AML-193 (cell line): Measurements from ENCODE around the gene C16orf87.
A peak's percentile ranks its signal among the peaks of the same experiment; 100 is the strongest.
"Not testable (repeated sequence)": the region's sequence is repeated elsewhere in the genome, so short reads cannot be mapped to it uniquely, and the experiment has no call there.

Experiments used
- DNase-seq, 2 experiments: peaks; one replicate each; lab custom pipeline; 2025; lab: John Stamatoyannopoulos, UW

The C16orf87 gene, protein sequence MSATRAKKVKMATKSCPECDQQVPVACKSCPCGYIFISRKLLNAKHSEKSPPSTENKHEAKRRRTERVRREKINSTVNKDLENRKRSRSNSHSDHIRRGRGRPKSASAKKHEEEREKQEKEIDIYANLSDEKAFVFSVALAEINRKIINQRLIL

DNA sequence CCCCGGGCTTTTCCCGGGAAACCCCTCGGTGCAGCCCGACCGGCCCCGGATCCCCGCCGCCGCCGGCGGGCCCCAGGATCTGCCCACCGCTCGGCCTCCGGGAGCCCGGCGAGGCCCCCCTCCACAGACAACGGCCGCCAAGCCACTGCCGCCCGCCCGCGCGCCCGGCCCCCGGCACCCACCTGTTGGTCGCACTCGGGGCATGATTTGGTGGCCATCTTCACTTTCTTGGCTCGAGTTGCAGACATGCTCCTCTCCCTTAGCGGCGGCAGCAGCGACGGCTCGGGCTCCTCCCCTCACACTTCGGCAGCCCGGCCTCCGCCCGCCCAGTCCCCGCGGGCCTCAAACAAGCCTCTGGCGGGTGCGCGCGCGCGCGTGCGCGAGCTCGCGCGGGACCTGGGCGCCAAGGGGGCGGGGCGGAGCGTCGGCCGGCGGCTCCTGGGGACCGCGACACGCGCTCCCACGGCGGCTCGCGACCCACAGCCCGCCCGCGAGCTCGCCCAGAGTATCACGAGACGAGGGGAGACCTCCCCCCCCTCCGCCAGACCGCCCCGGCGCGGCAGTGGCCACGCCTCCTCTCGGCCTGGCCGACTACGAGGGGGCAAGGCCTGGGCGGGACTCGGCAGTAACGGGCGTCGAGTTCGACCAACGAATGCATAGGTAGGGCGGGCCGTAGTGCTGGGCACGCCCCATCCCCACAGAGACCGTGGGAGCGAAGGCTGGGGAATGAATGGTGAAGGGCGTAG lies at the start of gene C16orf87:
TSS of gene C16orf87 (minus strand) at position 279 of the 746 bp plus-strand sequence. CDS start at position 248, 31 bp downstream.
- DNase-seq: peak; percentile 91

DNA sequence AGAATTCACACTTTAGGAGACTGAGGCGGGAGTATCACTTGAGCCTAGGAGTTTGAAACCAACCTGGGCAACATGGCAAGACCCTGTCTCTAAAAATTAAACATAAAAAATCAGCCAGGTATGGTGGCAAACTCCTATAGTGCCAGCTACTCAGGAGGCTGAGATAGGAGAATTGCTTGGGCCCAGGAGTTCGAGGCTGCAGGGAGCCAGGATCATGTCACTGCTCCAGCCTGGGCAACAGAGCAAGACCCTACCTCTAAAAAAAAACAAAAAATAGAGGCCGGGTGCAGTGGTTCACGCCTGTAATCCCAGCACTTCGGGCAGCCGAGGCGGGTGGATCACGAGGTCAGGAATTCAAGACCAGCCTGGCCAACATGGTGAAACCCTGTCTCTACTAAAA lies 44.3 kb upstream of the C16orf87 start:
- DNase-seq: no peak

DNA sequence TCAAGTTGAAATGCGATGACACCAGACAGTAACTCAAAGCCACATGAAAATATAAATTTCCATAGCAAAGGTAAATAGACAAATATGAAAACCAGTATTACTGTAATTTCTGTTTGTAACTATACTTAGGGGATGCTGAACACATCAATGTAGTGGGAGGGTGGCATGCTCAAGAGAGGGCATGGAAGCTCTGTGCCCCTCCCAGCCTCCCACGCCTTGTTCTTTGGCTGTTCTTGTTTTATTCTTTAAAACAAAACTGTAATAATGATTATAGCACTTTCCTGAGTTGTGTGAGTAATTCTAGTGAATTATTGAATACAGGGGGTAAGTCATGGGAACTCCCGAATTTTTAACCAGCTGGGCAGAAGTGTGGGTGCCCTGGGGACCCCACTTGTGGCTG lies 42.2 kb upstream of the C16orf87 start:
- no peak for DNase-seq

DNA sequence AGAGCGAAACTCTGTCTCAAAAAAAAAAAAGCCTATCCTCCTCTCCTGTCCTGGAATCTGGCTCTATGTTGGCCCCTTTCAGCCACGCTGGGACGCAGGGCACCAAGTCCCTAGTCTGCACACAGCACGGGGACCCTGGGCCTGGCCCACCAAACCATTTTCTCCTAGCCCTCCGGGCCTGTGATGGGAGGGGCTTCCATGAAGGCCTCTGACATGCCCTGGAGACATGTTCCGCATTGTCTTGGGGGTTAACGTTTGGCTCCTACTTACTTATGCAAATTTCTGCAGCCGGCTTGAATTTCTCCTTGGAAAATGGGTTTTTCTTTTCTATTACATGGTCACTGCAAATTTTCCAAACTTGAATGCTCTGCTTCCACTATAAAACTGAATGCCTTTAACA lies 40.6 kb upstream of the C16orf87 start:
- no peak for DNase-seq

DNA sequence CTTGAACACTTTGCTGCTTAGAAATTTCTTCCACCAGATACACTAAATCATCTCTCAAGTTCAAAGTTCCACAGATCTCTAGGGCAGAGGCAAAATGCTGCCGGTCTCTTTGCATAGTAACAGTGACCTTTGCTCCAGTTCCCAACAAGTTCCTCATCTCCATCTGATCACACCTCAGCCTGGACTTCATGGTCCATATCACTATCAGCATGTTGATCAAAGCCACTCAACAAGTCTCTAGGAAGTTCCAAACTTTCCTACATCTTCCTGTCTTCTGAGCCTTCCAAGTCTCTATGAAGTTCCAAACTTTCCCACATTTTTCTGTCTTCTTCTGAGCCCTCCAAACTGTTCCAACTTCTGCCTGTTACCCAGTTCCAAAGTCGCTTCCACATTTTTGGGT lies 37.9 kb upstream of the C16orf87 start:
- DNase-seq: not testable (repeated sequence)

DNA sequence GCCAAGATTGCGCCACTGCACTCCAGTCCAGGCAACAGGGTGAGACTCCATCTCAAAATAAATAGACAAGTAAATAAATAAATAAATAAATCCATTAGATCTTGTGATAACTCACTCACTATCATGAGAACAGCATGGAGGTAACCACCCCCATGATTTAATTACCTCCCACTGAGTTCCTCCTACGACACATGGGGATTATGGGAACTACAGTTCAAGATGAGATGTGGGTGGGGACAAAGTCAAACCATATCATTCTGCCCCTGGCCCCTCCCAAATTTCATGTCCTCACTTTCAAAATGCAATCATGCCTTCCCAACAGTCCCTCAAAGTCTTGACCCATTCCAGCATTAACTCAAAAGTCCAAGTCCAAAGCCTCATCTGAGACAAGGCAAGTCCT lies 36.5 kb upstream of the C16orf87 start:
- not testable (repeated sequence) for DNase-seq

DNA sequence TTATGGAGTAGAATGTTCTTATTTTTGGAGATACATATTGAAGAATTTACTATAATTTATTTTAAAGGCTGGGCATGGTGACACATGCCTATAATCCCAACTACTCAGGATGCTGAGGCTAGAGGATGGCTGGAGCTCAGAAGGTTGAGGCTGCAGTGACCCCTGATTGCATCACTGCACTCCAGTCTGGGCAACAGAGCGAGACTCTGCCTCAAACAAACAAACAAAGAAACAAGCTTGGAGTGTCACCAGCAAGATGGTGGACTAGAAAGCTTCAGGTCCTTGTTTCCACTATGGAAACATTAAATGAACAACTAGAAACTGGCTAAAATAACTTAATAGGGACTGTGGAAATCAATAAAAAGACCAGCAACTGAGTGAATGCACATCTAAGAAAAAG lies 35.3 kb upstream of the C16orf87 start:
- DNase-seq: no peak

DNA sequence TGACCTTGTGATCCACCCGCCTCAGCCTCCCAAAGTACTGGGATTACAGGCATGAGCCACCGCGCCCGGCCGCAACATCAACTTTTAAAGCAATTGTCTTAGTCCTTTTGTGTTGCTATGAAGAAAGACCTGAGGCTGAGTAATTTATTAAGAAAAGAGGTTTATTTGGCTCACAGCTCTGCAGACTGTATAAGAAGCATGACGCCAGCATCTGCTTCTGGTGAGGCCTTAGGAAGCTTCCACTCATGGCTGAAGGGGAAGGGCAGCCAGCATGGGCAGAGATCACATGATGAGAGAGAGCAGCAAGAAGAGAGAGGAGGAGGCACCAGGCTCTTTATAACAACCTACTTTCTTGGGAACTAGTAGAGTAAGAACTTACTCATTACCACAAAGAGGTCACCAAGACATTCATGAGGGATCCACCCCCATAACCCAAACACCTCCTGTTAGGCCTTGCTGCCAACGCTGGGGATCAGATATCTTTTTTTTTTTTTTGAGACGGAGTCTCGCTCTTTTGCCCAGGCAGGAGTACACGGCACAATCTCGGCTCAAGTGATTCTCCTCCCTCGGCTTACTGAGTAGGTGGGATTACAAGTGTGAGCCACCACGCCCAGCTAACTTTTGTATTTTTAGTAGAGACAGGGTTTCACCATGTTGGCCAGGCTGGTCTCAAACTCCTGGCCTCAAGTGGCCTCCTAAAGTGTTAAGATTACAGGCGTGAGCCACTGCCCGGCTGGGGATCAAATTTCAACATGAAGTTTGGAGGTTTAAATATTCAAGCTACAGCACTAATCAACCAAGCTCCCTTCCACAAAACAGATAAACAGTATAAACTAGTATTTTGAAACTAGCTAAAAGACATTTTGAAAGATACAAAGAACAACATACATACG lies 31.8 kb upstream of the C16orf87 start:
- DNase-seq: no peak

DNA sequence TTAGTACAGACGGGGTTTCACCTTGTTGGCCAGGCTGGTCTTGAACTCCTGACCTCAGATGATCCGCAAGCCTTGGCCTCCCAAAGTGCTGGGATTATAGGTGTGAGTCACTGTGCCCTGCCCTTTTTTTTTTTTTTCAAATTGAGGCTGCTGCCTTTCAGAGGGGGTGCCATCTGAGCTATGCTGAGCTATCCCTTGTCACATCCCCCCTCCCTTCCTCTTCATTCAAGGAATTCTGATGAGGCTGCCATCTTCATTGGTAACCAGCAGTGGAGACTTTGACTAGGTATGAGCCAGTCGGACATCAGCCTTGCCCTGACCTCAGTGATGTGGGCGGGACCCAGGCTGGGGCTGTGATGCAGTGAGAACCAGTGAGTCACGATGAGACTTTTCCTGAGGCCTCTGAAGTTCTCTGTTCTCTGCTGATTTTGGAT lies 28.8 kb upstream of the C16orf87 start:
- DNase-seq: no peak

DNA sequence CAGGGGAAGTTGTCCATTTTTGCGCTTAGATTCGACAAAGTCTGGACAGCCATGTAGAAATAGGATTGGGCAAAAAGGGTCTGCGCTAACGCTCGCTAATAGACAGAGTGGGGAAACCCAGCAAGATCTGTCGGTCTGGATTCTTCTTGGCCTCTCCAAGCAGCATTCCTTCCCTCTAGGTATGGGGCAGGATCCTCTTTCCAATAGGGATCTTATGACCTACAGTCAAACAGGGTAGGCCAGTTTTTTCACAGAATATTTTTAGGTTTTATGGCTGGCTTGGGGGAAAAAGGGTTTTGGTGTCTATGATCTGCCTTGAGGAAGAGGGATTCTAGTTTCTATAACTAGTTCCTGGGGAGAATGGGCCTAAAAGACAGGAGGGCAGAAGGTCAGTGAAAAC lies 27.2 kb upstream of the C16orf87 start:
- DNase-seq: no peak

DNA sequence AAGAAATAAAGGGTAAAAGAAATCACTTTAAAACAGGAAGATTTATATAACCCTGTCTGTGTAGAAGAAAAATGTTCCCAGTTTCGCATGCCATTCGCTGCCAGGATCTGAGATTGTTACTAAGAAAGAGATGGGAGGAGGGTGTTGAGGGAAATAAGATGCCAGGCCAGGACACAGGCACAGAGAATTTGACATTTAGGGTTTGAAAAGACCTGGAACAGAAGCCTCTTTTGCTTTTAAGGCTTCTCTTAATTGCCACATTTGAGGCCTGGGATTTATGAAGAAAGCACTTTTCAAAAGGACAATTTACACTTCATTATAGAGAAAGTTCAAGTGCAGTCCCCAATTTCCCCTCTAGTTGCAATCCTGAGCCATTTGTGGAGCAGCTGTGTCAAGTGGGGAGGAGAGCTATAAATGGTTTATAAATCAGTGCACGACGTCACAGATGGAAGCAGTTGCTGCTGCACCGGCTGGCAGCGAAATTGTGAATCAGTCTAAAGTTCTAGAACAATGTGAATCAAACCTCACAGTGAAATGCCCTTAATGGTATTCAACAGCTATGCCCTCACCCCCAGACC lies 26.5 kb upstream of the C16orf87 start:
- DNase-seq: peak in 1 of 2 experiments; percentile 22

DNA sequence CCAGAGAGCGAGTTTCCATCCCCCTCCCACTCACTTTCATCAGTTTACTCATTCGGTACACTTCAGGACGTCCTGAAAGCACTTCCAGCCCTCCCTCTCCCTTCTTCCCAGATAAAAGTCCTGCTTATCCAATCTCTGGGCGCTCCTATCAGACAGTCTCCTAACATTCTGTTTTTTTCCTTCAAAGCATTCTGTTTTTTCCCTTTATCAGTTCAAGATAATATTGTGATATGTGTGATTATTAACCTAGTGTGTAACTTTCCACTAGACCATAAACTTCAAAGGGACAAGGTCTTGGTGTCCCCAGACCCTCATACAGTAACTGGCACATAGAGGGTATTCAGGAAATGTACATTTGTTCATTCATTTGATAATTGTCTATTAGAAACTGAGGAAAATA lies 24.4 kb upstream of the C16orf87 start:
- DNase-seq: no peak

DNA sequence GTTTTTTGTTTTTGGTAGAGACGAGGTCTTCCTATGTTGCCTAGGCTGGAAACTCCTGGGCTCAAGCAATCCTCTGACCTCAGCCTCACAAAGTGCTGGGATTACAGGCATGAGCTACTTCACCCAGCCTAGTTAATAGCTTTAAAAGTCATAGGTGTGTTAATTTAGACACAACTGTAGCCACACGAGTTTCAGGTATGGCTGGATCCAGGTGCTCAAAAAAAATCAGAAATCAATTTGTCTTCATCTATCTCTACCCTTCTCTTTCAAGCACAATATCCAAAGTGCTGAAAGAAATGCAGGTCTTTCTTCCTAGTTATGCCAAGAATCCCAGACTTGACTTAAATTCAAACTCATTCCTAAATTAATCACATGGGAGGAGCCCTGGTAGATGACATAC lies 23.9 kb upstream of the C16orf87 start:
- no peak for DNase-seq

DNA sequence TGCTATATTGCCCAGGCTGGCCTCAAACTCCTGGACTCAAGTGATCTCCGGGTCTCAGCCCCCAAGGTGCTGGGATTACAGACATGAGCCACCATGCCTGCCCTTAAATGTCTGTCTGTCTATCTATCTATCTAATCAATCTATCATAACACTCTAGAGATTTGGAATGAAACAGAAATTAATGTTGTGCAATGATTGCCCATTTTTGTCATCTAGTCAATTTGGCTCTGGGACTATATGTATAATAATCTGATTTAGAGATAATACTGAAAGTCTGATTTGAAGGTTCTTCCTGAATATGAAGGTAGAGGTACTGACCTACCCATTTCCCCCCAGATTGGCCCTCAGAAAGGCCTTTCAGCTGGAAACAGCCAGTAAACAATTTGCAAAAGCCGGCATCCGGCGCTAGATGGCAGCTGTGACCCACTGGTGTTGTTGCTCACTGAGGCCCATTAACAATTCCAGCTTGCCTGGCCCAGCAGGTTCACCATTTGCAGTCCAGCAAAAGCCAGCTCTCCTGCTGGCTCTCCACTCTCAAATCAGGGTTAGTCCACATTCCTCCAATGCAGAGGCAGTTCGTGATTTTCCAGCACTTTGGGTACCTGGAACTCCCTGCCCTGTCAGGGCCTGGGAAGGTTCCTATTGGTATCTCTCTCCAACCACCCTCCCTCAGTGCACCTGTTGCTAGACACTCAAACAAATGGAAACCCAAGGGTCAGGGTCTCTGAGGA lies 22.9 kb upstream of the C16orf87 start:
- peak; percentile 44 to 57 for DNase-seq

DNA sequence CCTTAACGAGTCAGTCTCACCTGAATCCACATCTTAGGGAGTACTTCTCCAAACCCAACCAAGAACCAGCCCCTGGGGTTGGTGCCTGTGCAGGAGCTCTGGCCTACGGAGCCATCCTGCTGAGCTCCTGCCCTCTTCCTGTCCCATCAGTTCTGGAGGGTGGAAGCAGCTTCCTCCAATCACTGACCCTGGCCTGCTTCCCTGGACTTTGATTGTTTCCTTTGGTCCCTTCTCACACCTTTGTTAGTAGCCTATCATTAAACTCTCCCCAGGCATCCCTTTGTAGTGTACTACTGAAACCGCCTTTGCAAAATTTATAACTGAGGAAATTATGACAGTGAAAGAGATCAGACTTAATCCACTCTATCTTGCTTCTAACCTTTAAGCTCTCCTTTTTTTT lies 21.1 kb upstream of the C16orf87 start:
- no peak for DNase-seq

DNA sequence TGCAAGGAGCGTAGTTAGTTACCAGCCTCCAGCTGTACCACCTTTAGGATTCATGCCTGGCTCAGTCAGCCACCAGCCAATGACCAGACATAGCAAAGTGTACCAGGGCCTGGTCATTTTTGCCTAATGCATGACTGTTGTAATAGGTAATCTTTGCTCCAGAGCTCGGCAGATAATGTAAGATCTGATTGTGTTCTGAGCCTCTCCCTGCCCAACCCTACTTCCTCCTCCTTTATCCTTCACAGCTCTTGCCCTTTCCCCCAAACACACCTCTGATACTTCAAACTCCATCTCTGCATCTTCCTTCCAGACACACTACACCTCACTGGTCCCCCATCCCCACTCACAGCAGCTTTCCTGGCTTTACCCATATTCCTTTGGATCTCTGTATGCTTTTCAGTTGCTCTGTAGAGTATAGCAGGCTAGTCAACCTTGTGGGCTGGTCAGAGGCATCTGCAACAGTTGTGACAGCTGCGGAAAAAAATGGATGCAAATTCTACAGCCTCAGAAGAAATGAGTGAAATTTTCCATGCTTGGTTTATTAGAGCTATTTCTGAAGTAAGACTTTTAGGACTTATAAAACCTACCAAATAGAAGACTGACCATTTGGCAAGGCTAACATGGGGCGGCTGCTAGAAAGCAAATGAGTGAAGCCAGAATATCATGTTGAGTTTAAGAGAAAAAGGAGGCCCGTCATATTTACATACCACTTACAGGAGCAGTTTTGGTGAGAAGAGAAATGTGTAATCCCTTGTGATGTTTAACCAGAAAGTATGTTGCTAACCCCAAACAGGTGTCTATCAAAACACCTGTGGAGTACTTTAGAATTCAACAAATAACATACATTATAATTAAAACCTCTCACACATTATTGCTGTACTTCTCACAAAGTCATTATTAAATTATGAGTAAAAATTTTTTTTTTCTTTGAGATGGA lies 19.9 kb upstream of the C16orf87 start:
- DNase-seq: no peak

DNA sequence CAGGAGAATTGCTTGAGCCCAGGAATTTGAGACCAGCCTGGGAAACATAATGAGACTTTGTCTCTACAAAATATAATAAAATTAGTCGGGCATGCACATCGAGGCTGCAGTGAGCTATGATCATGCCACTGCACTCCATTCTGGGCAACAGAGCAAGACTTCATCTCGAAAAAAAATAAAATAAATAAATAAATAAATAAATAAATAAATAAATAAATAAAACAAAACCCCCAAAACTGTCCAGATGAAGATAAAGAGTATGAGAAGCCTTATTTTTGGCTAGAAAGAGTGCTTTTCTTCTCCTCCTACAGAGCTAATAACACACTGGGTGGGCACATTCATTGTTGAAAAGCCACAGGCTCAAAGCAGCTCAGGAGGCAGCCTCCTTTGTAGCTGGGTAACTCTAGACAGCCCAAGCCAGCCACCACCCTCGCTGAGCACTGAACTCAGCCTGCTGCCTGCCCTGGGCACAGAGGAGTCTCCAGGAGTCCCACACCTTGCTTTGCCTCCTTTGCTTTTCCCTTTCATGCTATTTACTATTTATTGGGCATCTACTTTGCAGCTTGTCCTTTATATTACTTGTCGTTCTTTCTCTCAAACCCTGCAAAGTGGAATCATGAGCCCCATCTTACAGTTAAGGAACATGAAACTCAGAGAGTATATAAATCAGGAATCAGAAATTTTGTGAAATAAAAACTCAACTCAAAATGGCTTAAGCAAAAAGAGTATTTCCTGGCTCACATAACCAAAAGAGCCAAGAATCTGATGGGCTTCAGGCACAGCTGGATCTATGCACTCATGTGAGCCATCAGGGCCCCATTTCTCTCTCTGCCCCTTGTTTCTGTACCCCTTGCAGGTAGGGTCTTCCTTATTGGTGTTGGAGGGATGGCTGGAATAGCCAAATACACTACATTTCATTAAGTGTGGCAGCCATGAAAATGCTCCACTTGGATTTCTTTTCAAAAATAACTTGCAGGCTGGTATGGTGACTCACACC lies 18.1 kb upstream of the C16orf87 start:
- no peak for DNase-seq

DNA sequence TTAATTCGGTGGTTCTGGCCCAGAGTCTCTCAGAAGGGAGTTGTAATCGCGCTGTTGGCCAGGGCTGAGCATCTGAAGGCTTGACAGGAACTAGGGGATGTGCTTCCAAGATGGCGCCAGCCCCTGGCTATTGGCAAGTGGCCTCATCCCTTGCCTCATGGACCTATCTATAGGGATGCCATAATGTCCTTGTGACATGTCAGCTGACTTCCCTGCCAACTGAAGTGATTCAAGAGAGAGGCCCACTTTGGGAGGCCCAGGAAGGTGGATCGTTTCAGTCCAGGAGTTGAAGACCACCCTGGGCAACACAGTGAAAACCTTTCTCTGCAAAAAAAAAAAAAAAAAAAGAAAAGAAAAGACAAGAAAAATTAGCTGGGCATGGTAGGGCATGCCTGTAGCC lies 15.0 kb upstream of the C16orf87 start:
- DNase-seq: no peak

DNA sequence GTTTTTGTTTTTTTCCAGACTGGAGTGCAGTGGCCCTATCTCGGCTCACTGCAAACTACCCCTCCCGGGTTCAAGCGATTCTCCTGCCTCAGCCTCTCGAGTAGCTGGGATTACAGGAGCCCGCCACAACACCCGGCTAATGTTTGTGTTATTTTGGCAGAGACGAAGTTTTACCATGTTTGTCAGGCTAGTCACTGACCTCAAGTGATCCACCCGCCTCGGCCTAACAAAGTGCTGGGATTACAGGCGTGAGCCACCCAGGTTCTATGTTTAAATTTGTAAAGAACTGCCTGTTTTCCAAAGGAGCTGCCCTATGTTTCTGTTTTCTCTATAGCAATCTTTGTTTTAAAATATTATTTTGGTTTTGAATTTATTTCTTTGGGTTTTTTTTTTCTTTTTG lies 13.8 kb upstream of the C16orf87 start:
- no peak for DNase-seq
